K562 (cell line): ENCODE results near the gene C1orf105. TPM values are rescaled to one million over a fixed set of nuclear protein-coding genes. Genes with fewer than 3 reads are reported as not detected.

Experiments
- KAT2B ChIP-seq: IDR thresholded peaks from one replicate; pipeline ENCODE4 v1.6.1; 2012; ENCODE audit warnings: low read depth, mild to moderate bottlenecking, control low read depth, inconsistent platforms, low read length, moderate library complexity
- MYC ChIP-seq, 2 experiments: fragments of 250-450 bp in 1 of 2; sonication (Bioruptor Pico) in 1 of 2; IDR thresholded peaks; 2 replicates each; pipeline versions ENCODE4 v1.5.1 to v1.6.1; 2012 to 2021; ENCODE audit warnings: low read depth in 2 of 2, borderline replicate concordance in 1 of 2, improper control_type of control experiment in 1 of 2, low read length in 1 of 2, mild to moderate bottlenecking in 1 of 2, moderate library complexity in 1 of 2
- SMAD2 ChIP-seq: fragments of 150-350 bp; IDR thresholded peaks from 2 replicates; pipeline ENCODE4 v1.6.1; 2014; ENCODE audit warnings: low read depth, mild to moderate bottlenecking, low read length
- ZC3H11A ChIP-seq: IDR thresholded peaks from 2 replicates; pipeline ENCODE4 v1.6.1; 2012; ENCODE audit warnings: low read depth, low read length, improper control_type of control experiment
- polyA plus RNA-seq, 8 experiments: library from polyadenylated mRNA; depleted of rRNA in 4 of 8; stranded (reverse) in 5 of 8; unstranded in 3 of 8; fragments of >200 nt; fragmentation: Nextera tagmentation in 2 of 8; fragmentation: Illumina TruSeq in 1 of 8; extraction: Ambion mirVana in 2 of 8; extraction: Trizol in 1 of 8; gene quantifications; 2 replicates each; pipeline versions ENCODE4 v1.2.1 to v1.2.3, GENCODE V29; 2011 to 2014; ENCODE audit warnings: inconsistent platforms in 1 of 8, missing spikeins in 1 of 8
- total RNA-seq, 7 experiments: library from RNA; depleted of rRNA in 6 of 7; stranded (reverse); fragments of >200 nt in 6 of 7; fragmentation: Illumina TruSeq in 2 of 7; extraction: Trizol in 2 of 7; gene quantifications; 2 replicates each; pipeline versions ENCODE4 v1.2.1 to v1.2.3, GENCODE V29; 2011 to 2021; ENCODE audit warnings: low replicate concordance in 1 of 7
- TF ChIP-seq, protein P1 (sequence below): sonication (generic); formaldehyde crosslinking; IDR thresholded peaks from 2 replicates; pipeline ENCODE4 v1.8.1; 2022; ENCODE audit warnings: missing genetic modification reagents
- TF ChIP-seq, protein P2 (sequence below): sonication (generic); formaldehyde crosslinking; IDR thresholded peaks from 2 replicates; pipeline ENCODE4 v1.8.0; 2022; ENCODE audit warnings: missing genetic modification reagents, mild to moderate bottlenecking, moderate library complexity, borderline replicate concordance
- TF ChIP-seq, protein P3 (sequence below): IDR thresholded peaks from 3 replicates; pipeline ENCODE4 v1.6.1; 2011; ENCODE audit warnings: borderline replicate concordance, mild to moderate bottlenecking, moderate library complexity; ENCODE audit not compliant: insufficient read length; ENCODE audit errors: extremely low read depth

C1orf105 gene
- total and polyA plus RNA-seq, 9 of the 15 experiments (the other 6 are each of a cell fraction or from before 2014, with no cell fraction given) = 0.08 TPM; not detected in 8

DNA sequence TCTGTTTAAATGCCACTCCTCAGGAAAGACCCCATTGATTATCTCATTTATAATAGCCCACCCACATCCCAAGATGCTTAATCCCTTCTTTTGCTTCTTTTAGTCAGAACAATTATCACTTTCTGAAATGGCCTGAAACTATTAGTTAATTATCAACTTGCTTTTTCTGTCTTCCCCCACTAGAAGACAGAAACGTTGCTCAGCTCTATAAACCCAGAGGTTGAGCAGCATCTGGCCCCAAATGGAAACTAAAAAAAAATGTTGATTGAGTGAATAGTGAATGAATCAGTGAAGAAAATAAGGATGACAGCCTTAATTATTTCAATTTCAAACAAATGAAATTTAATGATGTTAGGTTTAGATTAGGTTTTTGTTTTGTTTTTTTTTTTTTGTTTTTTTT is 61.6 kb downstream of the C1orf105 start (continued):
- TF ChIP-seq ZC3H11A (no peak), KAT2B (no peak), SMAD2 (no peak), MYC (IDR thresholded peaks at IDR 0.05; ENCODE audit: low read depth, low read length) (no peak), MYC (CRISPR knock-in tag; IDR thresholded peaks at IDR 0.05; ENCODE audit: borderline replicate concordance, low read depth) (no peak)
- TF ChIP-seq, protein P1, sequence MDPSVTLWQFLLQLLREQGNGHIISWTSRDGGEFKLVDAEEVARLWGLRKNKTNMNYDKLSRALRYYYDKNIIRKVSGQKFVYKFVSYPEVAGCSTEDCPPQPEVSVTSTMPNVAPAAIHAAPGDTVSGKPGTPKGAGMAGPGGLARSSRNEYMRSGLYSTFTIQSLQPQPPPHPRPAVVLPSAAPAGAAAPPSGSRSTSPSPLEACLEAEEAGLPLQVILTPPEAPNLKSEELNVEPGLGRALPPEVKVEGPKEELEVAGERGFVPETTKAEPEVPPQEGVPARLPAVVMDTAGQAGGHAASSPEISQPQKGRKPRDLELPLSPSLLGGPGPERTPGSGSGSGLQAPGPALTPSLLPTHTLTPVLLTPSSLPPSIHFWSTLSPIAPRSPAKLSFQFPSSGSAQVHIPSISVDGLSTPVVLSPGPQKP = no peak
- TF ChIP-seq, protein P2, sequence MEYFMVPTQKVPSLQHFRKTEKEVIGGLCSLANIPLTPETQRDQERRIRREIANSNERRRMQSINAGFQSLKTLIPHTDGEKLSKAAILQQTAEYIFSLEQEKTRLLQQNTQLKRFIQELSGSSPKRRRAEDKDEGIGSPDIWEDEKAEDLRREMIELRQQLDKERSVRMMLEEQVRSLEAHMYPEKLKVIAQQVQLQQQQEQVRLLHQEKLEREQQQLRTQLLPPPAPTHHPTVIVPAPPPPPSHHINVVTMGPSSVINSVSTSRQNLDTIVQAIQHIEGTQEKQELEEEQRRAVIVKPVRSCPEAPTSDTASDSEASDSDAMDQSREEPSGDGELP (CRISPR knock-in tag) = no peak
- TF ChIP-seq, protein P3, sequence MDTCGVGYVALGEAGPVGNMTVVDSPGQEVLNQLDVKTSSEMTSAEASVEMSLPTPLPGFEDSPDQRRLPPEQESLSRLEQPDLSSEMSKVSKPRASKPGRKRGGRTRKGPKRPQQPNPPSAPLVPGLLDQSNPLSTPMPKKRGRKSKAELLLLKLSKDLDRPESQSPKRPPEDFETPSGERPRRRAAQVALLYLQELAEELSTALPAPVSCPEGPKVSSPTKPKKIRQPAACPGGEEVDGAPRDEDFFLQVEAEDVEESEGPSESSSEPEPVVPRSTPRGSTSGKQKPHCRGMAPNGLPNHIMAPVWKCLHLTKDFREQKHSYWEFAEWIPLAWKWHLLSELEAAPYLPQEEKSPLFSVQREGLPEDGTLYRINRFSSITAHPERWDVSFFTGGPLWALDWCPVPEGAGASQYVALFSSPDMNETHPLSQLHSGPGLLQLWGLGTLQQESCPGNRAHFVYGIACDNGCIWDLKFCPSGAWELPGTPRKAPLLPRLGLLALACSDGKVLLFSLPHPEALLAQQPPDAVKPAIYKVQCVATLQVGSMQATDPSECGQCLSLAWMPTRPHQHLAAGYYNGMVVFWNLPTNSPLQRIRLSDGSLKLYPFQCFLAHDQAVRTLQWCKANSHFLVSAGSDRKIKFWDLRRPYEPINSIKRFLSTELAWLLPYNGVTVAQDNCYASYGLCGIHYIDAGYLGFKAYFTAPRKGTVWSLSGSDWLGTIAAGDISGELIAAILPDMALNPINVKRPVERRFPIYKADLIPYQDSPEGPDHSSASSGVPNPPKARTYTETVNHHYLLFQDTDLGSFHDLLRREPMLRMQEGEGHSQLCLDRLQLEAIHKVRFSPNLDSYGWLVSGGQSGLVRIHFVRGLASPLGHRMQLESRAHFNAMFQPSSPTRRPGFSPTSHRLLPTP = no peak
